Mucosa of descending colon (tissue), 3 donors: ENCODE measurements around the gene DUSP7. TPM values are rescaled to one million over a fixed set of nuclear protein-coding genes. Genes with fewer than 3 reads are reported as not detected.
A peak's percentile ranks its signal among the peaks of the same experiment; 100 is the strongest.

Experiments
- ATAC-seq: fragments of 200-7000 bp; cut with Tn5 transposase; one replicate; pipeline ENCODE4 v1.9.1; 2020; ENCODE audit warnings: mild to moderate bottlenecking, moderate library complexity
- DNase-seq, 3 donors: peaks; one replicate each; pipeline ENCODE4 v3.0.0-alpha.2; 2020
- H3K36me3 ChIP-seq: fragments of 200-600 bp; one replicate; pipeline ENCODE4 v1.8.0; 2021; ENCODE audit warnings: low read depth, mild to moderate bottlenecking
- H3K4me1 ChIP-seq: fragments of 200-600 bp; one replicate; pipeline ENCODE4 v1.8.0; 2021; ENCODE audit warnings: low read depth, mild to moderate bottlenecking
- H3K4me3 ChIP-seq: fragments of 200-600 bp; one replicate; pipeline ENCODE4 v1.8.0; 2021; ENCODE audit warnings: mild to moderate bottlenecking
- H3K9me3 ChIP-seq: fragments of 200-600 bp; one replicate; pipeline ENCODE4 v1.8.0; 2021; ENCODE audit warnings: mild to moderate bottlenecking
- intact Hi-C, 2 donors: fragments of 100-400 bp; cut with DNase I in 1 of 2; cut with micrococcal nuclease in 1 of 2; formaldehyde crosslinking; loops; one replicate each; pipeline versions ENCODE4 v1.11.0 to v1.11.1; 2022; cut with DNase I, micrococcal nuclease
- total RNA-seq, 3 donors: library from RNA; stranded (reverse); fragmentation: NEBNext Ultra II Directional in 2 of 3; extraction: Animal tissue kit (Norgen Biotek cat#: 25700) in 2 of 3; gene quantifications; one replicate each; pipeline versions ENCODE4 v1.2.1 to v1.2.4, GENCODE V29; 2021 to 2023
- TF ChIP-seq, protein P1 (sequence below): fragments of 200-600 bp; IDR thresholded peaks from one replicate; pipeline ENCODE4 v1.8.0; 2022; ENCODE audit warnings: antibody characterized with exemption, mild to moderate bottlenecking
- donor health status: DM: no; HTN: no; CAD: no; lungs with moderate emphysema.
- donor health status: DM: no; HTN: no; CAD: no.
- donor health status: DM: no; HTN: yes; CAD: no.

The DUSP7 gene
- total RNA-seq, 3 donors from 2014 or later: 6.9 to 12.3 (median 8.0) TPM

DNA sequence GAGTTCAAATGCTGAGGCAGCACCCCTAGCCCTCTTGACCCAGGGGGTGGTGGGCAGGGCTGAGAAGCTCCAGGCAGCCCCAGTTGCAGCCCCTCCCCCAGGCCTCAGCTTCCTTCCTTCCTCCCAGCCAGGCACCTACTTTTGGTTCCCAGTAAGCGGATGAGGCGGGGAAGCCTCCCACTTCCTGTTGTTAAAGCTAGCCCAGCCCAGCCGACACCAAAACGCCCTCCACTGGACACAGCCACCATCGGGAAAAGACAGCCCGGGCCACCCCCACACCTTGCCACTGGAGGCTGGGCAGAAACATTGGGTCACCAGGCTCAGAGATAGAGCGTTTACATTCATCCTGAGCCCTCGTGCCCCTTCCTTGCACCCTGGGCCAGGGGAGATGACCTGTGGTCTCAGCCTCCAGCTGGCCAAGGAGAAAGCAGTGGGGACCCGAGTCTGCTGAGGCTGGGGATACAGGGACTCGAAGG is 3.5 kb downstream of the DUSP7 start:
- H3K4me3 ChIP-seq: no peak overlapping the region
- peak; percentile 17 for ATAC-seq

DNA sequence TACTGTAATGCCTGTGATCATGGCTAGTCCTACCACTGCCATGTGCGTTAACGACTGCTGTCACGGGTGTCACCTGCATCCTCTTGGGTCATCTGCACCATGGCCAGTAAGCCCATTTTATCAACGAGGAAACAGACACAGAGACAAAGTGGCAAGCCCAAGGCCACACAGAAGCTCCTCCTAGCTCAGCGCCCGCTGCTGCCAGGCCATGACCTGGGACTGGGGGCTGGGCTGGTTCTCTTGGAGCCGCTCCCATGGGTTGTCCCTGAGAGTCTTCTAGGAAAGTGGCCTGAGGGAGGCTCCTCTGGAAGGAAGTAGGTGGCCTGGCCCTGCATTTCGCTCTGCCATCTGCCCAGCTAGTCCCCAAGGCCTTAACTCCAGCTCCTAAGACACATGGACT is 4.9 kb downstream of the DUSP7 start:
- ATAC-seq: no peak
- Histone ChIP-seq H3K4me1 (peaks cover 40% of the 10 kb centered on the region), H3K36me3 (no peaks in the 10 kb centered on the region), H3K9me3 (no peaks in the 10 kb centered on the region), H3K4me3 (no peak overlapping the region)
- intact Hi-C loops: no loop called here
- DNase-seq: no peak
- TF ChIP-seq, protein P1, sequence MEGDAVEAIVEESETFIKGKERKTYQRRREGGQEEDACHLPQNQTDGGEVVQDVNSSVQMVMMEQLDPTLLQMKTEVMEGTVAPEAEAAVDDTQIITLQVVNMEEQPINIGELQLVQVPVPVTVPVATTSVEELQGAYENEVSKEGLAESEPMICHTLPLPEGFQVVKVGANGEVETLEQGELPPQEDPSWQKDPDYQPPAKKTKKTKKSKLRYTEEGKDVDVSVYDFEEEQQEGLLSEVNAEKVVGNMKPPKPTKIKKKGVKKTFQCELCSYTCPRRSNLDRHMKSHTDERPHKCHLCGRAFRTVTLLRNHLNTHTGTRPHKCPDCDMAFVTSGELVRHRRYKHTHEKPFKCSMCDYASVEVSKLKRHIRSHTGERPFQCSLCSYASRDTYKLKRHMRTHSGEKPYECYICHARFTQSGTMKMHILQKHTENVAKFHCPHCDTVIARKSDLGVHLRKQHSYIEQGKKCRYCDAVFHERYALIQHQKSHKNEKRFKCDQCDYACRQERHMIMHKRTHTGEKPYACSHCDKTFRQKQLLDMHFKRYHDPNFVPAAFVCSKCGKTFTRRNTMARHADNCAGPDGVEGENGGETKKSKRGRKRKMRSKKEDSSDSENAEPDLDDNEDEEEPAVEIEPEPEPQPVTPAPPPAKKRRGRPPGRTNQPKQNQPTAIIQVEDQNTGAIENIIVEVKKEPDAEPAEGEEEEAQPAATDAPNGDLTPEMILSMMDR: no peak

More for the DNA sequence above, 3.5 kb downstream of the DUSP7 start:
- no peaks in the 10 kb centered on the region for H3K36me3 ChIP-seq
- intact Hi-C loops: no loop called here
- TF ChIP-seq, protein P1: no peak
- DNase-seq: peak; percentile 81 to 89 (median 87)
- H3K9me3 ChIP-seq: no peaks in the 10 kb centered on the region
- peaks cover 43% of the 10 kb centered on the region for H3K4me1 ChIP-seq

DNA sequence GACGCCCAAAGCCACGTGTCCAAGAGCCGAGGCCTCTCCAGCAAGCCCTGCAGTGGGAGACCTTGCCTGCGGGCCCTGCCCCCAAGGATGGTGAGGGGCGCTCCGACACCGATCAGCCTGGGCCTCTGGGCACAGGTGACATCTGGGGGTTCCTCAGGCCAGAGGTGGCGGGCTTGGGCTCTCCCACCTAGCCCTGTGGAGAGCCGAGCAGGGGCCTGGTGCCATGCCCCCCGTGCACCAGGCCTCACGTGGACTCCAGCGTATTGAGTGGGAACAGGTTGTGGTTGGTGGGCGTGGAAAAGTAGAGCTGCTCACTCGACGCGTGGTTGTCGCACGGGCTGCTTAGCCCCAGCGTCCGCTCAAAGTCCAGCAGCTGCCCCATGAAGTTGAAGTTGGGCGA is 5.8 kb downstream of the DUSP7 start:
- peaks cover 40% of the 10 kb centered on the region for H3K4me1 ChIP-seq
- no peak overlapping the region for H3K4me3 ChIP-seq
- no peaks in the 10 kb centered on the region for H3K36me3 ChIP-seq
- intact Hi-C loops: no loop called here
- DNase-seq (no peak), ATAC-seq (no peak)
- H3K9me3 ChIP-seq: no peaks in the 10 kb centered on the region
- TF ChIP-seq, protein P1: no peak

DNA sequence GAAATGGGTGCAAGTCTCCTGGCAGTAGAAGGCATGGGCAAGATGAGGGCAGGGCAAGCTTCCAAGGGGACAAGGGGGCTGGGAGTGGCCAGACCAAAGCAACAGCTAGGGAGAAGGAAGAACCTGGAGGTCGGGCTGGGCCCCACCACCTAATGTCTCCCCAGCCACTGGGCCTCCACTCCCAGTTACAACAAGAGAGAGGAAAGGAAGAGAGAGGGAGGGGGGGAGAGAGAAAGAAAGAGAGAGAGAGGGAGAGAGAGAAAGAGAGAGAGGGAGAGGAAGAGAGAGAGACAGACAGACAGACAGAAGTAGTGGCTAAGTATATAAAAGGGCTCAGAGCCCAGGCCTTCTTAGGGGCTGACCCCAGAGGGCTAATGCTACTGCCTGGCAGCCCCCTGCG is 6.9 kb downstream of the DUSP7 start:
- ATAC-seq (no peak), DNase-seq (no peak)
- intact Hi-C loops: no loop called here
- H3K9me3 ChIP-seq: no peaks in the 10 kb centered on the region
- H3K4me1 ChIP-seq: peaks cover 30% of the 10 kb centered on the region
- H3K4me3 ChIP-seq: no peak overlapping the region
- no peaks in the 10 kb centered on the region for H3K36me3 ChIP-seq
- TF ChIP-seq, protein P1: no peak

DNA sequence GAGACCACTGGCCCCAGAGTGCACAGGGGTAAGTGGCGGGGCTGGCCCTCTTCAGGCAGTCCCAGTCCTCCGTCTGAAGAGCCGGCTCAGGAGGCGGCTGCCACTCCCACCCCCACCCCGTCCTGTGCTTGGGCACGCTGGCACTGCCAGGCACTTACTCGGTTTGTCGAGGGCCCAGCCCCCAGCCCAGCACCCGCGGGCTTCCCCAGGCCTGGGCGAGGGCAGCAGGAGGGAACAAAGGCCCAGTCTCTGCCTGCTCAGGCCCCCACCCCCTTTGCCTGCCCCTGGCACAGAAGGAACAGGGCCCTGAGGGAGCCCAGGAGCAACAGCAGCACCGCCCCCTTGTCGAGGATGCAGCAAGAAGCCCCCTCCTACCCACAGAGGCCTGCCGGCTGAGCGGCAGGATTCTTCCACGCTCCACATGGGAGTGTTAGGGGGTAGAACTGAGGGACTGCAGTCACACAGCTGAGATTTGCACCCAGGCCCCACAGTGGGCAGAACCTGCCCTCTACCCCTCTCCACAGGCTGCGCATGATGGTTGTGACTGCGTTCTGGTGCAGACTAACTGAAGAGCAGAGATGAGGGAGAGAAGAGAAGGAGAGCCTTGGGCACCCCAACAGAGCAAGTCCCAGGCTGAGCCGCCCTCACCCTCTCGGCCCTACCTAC is 8.9 kb downstream of the DUSP7 start:
- H3K36me3 ChIP-seq: no peaks in the 10 kb centered on the region
- TF ChIP-seq, protein P1: no peak
- no peak for DNase-seq
- intact Hi-C loops: no loop called here
- ATAC-seq: no peak
- H3K4me3 ChIP-seq: no peak overlapping the region
- no peaks in the 10 kb centered on the region for H3K9me3 ChIP-seq
- peaks cover 10% of the 10 kb centered on the region for H3K4me1 ChIP-seq
